BE2C (cell line): ENCODE data around the gene LCLAT1.

Source experiments
- DNase-seq: peaks from one replicate; pipeline ENCODE4 v3.0.0-alpha.2; 2020
- H3K27me3 ChIP-seq: fragments of 250-450 bp; sonication (Bioruptor Pico); 2 replicates; pipeline ENCODE4 v1.5.1; 2020; ENCODE audit warnings: mild to moderate bottlenecking
- H3K36me3 ChIP-seq: fragments of 250-450 bp; sonication (Bioruptor Pico); 2 replicates; pipeline ENCODE4 v1.5.1; 2020; ENCODE audit warnings: mild to moderate bottlenecking
- H3K4me1 ChIP-seq: fragments of 250-450 bp; sonication (Bioruptor Pico); 2 replicates; pipeline ENCODE4 v1.5.1; 2020
- H3K4me3 ChIP-seq: 2 replicates; pipeline ENCODE4 v1.5.1; 2011; ENCODE audit warnings: low read depth, low read length
- H3K9me3 ChIP-seq: fragments of 250-450 bp; sonication (Bioruptor Pico); 2 replicates; pipeline ENCODE4 v1.5.1; 2020
- TF ChIP-seq, protein P1 (sequence below): IDR thresholded peaks from 2 replicates; pipeline ENCODE4 v1.5.1; 2012; ENCODE audit warnings: mild to moderate bottlenecking, low read depth, low read length

The LCLAT1 gene

DNA sequence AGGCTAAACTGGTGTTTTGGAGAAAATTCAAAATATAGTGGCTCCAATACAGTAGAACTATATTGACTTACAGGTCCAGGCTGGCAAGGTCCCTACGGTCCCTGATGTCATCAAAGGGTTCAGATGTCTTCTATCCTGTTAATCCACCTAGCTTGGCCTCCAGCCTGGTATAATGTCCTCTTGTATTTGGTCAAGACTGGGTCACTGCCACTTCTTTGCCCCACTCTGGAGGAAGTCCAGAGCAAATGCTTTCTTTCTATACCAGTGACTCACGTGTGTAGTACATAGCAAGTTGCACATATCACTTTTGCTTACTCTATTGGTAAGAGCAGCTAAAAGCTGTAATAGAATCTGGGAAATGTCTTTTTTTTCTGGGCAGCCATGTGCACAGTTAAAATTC is 80.8 kb downstream of the LCLAT1 start:
- H3K9me3 ChIP-seq, result no peaks in the 10 kb centered on the region; the same call in none of the 2 replicates
- no peaks in the 10 kb centered on the region for H3K27me3 ChIP-seq
- H3K36me3 ChIP-seq, result peaks cover 4% of the 10 kb centered on the region
- DNase-seq, result no peak
- peaks cover 6% of the 10 kb centered on the region; the same call in 1 of the 2 replicates for H3K4me1 ChIP-seq
- TF ChIP-seq, protein P1, sequence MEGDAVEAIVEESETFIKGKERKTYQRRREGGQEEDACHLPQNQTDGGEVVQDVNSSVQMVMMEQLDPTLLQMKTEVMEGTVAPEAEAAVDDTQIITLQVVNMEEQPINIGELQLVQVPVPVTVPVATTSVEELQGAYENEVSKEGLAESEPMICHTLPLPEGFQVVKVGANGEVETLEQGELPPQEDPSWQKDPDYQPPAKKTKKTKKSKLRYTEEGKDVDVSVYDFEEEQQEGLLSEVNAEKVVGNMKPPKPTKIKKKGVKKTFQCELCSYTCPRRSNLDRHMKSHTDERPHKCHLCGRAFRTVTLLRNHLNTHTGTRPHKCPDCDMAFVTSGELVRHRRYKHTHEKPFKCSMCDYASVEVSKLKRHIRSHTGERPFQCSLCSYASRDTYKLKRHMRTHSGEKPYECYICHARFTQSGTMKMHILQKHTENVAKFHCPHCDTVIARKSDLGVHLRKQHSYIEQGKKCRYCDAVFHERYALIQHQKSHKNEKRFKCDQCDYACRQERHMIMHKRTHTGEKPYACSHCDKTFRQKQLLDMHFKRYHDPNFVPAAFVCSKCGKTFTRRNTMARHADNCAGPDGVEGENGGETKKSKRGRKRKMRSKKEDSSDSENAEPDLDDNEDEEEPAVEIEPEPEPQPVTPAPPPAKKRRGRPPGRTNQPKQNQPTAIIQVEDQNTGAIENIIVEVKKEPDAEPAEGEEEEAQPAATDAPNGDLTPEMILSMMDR, result no peak
- no peak overlapping the region for H3K4me3 ChIP-seq

DNA sequence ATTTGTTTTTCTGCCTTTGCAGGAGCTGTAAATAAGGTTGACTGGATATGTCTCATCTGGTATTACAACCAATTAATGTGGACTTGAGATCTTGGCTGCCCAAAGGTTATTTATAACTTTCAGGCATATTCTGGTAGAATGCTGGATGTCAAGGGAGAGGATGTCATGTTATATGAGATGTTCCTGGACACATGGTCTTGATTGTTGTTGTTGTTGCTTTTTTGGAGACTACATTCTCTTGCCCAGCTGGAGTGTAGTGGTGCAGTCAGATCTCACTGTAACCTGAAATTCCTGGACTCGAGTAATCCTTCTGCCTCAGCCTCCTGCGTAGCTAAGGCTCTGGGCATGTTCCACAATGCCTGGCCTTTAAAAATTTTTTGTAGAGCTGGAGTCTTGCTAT is 83.3 kb downstream of the LCLAT1 start:
- DNase-seq, result no peak
- Histone ChIP-seq H3K27me3 (no peaks in the 10 kb centered on the region), H3K4me3 (no peak overlapping the region), H3K36me3 (peaks cover 20% of the 10 kb centered on the region), H3K9me3 (no peaks in the 10 kb centered on the region; the same call in none of the 2 replicates), H3K4me1 (0 out of 2 replicates have a peak, but pooled peaks cover 2% of the 10 kb centered on the region)
- TF ChIP-seq, protein P1, result no peak

DNA sequence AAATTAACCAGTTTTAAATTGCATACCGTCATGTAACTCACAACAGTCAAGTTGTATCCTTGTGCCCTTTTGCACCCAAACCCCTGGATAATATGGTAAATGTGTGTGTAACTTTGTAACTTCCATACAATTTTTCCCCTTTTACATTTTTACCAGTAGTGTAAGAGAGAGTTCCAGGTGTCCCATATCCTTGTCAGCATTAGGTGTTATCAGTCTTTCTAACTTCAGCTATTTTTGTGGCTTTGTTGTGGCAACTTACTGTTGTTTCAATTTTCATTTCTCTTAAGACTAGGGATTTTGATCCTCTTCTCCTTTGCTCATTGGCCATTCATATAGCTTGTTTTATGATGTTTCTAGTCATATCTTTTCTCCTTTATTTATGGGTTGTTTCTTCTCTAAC is 94.6 kb downstream of the LCLAT1 start:
- DNase-seq, result no peak
- TF ChIP-seq, protein P1, result no peak

DNA sequence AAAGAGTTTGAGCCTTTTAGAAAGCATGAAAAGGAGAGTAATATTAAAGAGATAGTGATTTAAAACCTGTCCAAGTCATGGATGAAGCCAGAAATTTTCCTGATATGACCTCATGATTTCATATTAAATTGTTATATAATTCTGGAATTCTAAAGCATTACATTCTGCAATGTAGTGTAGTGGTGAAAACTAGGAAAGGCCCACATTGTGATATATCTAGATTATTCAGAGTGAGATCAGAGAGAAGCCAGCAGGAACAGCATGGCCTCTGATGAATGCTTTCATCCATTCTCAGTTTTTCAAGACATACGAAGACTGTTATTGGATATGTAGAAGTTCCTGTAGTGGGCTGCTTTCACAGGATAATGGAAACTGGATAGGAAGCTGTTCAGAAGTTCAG is 98.8 kb downstream of the LCLAT1 start:
- Histone ChIP-seq H3K27me3 (no peaks in the 10 kb centered on the region), H3K4me3 (no peak overlapping the region), H3K4me1 (no peaks in the 10 kb centered on the region), H3K36me3 (peaks cover 4% of the 10 kb centered on the region; the same call in 1 of the 2 replicates), H3K9me3 (no peaks in the 10 kb centered on the region)
- TF ChIP-seq, protein P1, result no peak
- DNase-seq, result no peak

More for the DNA sequence above, 94.6 kb downstream of the LCLAT1 start:
- H3K36me3 ChIP-seq, result peaks cover 4% of the 10 kb centered on the region; the same call in 1 of the 2 replicates
- H3K4me3 ChIP-seq, result no peak overlapping the region
- no peaks in the 10 kb centered on the region for H3K27me3 ChIP-seq
- no peaks in the 10 kb centered on the region for H3K9me3 ChIP-seq
- no peaks in the 10 kb centered on the region for H3K4me1 ChIP-seq

DNA sequence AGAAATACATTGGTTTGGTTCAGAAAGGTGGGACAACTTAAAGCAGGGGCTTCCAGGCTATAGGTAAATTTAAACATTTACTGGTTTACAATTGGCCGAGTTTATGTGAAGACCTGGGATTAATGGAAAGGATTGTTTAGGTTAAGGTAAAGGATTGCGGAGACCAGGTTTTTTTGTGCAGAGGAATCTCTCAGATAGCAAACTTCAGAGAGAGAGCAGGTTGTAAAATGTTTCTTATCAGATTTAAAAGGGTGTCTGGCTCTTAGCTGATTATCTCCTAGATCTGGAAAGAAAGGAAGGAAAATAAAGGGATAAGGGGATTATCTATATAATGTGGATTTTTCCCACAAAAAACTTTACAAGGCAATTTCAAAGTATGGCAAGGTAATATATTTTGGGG is 101.3 kb downstream of the LCLAT1 start:
- DNase-seq, result no peak
- Histone ChIP-seq H3K36me3 (no peaks in the 10 kb centered on the region), H3K9me3 (no peaks in the 10 kb centered on the region), H3K4me1 (no peaks in the 10 kb centered on the region), H3K4me3 (no peak overlapping the region), H3K27me3 (no peaks in the 10 kb centered on the region)
- TF ChIP-seq, protein P1, result no peak

DNA sequence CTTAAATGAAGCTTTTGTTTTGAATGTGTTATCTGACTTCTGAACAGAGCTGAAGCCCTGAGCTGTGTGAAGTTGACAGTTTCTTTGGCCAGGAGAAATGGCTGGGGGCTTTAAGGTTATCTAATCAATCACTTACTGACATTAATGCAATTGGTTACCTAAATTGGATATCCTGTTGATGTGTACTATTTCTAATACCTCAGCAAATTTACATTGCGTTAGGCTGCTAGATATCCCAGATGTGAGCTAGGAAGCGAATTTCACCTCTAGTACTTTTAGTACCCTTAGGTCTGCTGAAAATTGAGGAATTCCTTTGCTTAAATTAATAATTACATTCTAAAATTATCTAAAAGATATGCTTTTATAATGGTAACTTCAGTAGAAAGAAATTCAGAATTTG is 102.0 kb downstream of the LCLAT1 start:
- Histone ChIP-seq H3K9me3 (no peaks in the 10 kb centered on the region), H3K36me3 (no peaks in the 10 kb centered on the region), H3K4me3 (no peak overlapping the region), H3K27me3 (no peaks in the 10 kb centered on the region), H3K4me1 (no peaks in the 10 kb centered on the region)
- DNase-seq, result no peak
- TF ChIP-seq, protein P1, result no peak
